Glutamatergic neuron (in vitro differentiated cells): Measurements from ENCODE around the gene SHH. TPM values are rescaled to one million over a fixed set of nuclear protein-coding genes. Genes with fewer than 3 reads are reported as not detected.

Source experiments
- DNase-seq: peaks from one replicate; pipeline ENCODE4 v3.0.0; 2022
- H3K27ac Mint-ChIP-seq: one replicate; pipeline ENCODE4 v1.8.0; 2020; ENCODE audit warnings: mild to moderate bottlenecking, mixed read lengths, inconsistent platforms; ENCODE audit not compliant: unreplicated experiment
- H3K27me3 Mint-ChIP-seq: one replicate; pipeline ENCODE4 v1.8.0; 2020; ENCODE audit warnings: mild to moderate bottlenecking, moderate library complexity, mixed read lengths, inconsistent platforms; ENCODE audit not compliant: unreplicated experiment
- H3K36me3 Mint-ChIP-seq: one replicate; pipeline ENCODE4 v1.8.0; 2020; ENCODE audit warnings: mild to moderate bottlenecking, mixed read lengths, inconsistent platforms; ENCODE audit not compliant: unreplicated experiment
- H3K4me1 Mint-ChIP-seq: one replicate; pipeline ENCODE4 v1.8.0; 2020; ENCODE audit warnings: mild to moderate bottlenecking, low read depth, mixed read lengths, inconsistent platforms; ENCODE audit not compliant: unreplicated experiment
- H3K4me3 Mint-ChIP-seq: one replicate; pipeline ENCODE4 v1.8.0; 2020; ENCODE audit warnings: mild to moderate bottlenecking, mixed read lengths, inconsistent platforms; ENCODE audit not compliant: unreplicated experiment
- H3K9me3 Mint-ChIP-seq: one replicate; pipeline ENCODE4 v1.8.0; 2020; ENCODE audit warnings: mild to moderate bottlenecking, moderate library complexity, mixed read lengths, inconsistent platforms; ENCODE audit not compliant: unreplicated experiment
- total RNA-seq: library from RNA; stranded (reverse); fragmentation: NEBNext Ultra II Directional; extraction: Animal tissue kit (Norgen Biotek cat#: 25700); gene quantifications from one replicate; pipeline ENCODE4 v1.2.1, GENCODE V29; 2021; ENCODE audit not compliant: unreplicated experiment
- TF ChIP-seq, protein P1 (sequence below): fragments of 200-600 bp; sonication (generic); IDR thresholded peaks from one replicate; pipeline ENCODE4 v1.5.0; 2021; ENCODE audit not compliant: partially characterized antibody, unreplicated experiment

Gene SHH
- total RNA-seq, 1 donor from 2014 or later = not detected

DNA sequence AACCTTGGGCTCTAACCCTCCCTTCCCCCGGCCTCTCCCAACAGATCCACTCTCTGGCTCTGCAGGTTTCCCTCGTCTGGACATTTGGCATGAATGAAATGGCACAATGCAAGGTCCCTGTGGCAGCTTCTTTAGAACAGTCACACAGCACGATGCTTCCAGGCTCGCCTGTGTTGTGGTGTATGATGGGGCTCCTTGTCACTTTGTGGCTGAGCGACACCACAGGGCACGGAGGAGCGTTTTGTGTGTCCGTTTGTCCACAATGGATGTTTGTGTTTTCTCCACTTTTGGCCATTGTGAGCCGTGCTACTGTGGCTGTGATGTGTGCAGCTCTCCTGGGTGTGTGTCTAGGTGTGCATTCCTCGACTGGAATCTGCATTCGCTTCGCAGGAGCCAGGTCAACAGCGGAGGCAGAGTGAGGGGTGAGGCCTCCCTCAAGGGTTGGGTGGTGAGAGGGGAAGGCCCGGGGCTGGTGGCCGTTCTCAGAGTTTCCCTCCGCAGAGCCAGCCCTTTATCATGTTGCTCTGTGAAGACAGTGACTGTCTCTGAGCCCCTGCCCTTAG lies 22.3 kb upstream of the SHH start:
- H3K4me1 Mint-ChIP-seq = peaks cover 2% of the 10 kb centered on the region
- DNase-seq = no peak
- H3K36me3 Mint-ChIP-seq = no peaks in the 10 kb centered on the region
- H3K4me3 Mint-ChIP-seq = no peak overlapping the region
- peaks cover 2% of the 10 kb centered on the region for H3K9me3 Mint-ChIP-seq
- peaks cover 8% of the 10 kb centered on the region for H3K27me3 Mint-ChIP-seq
- TF ChIP-seq, protein P1, sequence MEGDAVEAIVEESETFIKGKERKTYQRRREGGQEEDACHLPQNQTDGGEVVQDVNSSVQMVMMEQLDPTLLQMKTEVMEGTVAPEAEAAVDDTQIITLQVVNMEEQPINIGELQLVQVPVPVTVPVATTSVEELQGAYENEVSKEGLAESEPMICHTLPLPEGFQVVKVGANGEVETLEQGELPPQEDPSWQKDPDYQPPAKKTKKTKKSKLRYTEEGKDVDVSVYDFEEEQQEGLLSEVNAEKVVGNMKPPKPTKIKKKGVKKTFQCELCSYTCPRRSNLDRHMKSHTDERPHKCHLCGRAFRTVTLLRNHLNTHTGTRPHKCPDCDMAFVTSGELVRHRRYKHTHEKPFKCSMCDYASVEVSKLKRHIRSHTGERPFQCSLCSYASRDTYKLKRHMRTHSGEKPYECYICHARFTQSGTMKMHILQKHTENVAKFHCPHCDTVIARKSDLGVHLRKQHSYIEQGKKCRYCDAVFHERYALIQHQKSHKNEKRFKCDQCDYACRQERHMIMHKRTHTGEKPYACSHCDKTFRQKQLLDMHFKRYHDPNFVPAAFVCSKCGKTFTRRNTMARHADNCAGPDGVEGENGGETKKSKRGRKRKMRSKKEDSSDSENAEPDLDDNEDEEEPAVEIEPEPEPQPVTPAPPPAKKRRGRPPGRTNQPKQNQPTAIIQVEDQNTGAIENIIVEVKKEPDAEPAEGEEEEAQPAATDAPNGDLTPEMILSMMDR = no peak
- H3K27ac Mint-ChIP-seq = no peak overlapping the region

GRCh38 chr7:155833651-155834050 lies 21.4 kb upstream of the SHH start:
- no peak for DNase-seq
- Mint-ChIP-seq H3K9me3 (peaks cover 2% of the 10 kb centered on the region), H3K4me3 (no peak overlapping the region), H3K27me3 (peaks cover 8% of the 10 kb centered on the region), H3K36me3 (no peaks in the 10 kb centered on the region), H3K27ac (no peak overlapping the region), H3K4me1 (peaks cover 2% of the 10 kb centered on the region)
- TF ChIP-seq, protein P1 = no peak

- H3K36me3 Mint-ChIP-seq = no peaks in the 10 kb centered on the region
- TF ChIP-seq, protein P1 = no peak
- H3K27ac Mint-ChIP-seq = no peak overlapping the region
- no peak for DNase-seq
- H3K4me1 Mint-ChIP-seq = peaks cover 2% of the 10 kb centered on the region
- H3K4me3 Mint-ChIP-seq = no peak overlapping the region
- H3K9me3 Mint-ChIP-seq = peaks cover 2% of the 10 kb centered on the region
- H3K27me3 Mint-ChIP-seq = peaks cover 8% of the 10 kb centered on the region
These were observed 20.3 kb upstream of the SHH start for GRCh38 chr7:155832581-155832981.

GRCh38 chr7:155831807-155832524 lies 19.7 kb upstream of the SHH start:
- no peaks in the 10 kb centered on the region for H3K36me3 Mint-ChIP-seq
- peaks cover 8% of the 10 kb centered on the region for H3K27me3 Mint-ChIP-seq
- H3K27ac Mint-ChIP-seq = no peak overlapping the region
- no peak overlapping the region for H3K4me3 Mint-ChIP-seq
- peaks cover 2% of the 10 kb centered on the region for H3K4me1 Mint-ChIP-seq
- DNase-seq = no peak
- TF ChIP-seq, protein P1 = no peak
- peaks cover 2% of the 10 kb centered on the region for H3K9me3 Mint-ChIP-seq
